GM10266 (cell line): ENCODE measurements around the gene CTNNA3.

Experiments
- DNase-seq: peaks from one replicate; pipeline ENCODE4 v3.0.0; 2012; ENCODE audit errors: extremely low spot score
- CTCF ChIP-seq: IDR thresholded peaks from 2 replicates; pipeline ENCODE4 v1.5.1; 2012; ENCODE audit warnings: mild to moderate bottlenecking, low read depth; ENCODE audit not compliant: control insufficient read depth, insufficient read depth; ENCODE audit errors: missing control alignments

The CTNNA3 gene

GRCh38 chr10:66881814-66882213 is 814.2 kb downstream of the CTNNA3 start:
- no peak for DNase-seq
- no peak for TF ChIP-seq CTCF

- DNase-seq: no peak
- no peak for TF ChIP-seq CTCF
Measured at GRCh38 chr10:66880826-66881225, 815.2 kb downstream of the CTNNA3 start.

- no peak for TF ChIP-seq CTCF
- no peak for DNase-seq
Measured at GRCh38 chr10:66880292-66880691, 815.7 kb downstream of the CTNNA3 start.

- DNase-seq: no peak
- TF ChIP-seq CTCF: no peak
Measured at GRCh38 chr10:66877361-66877760, 818.6 kb downstream of the CTNNA3 start.

GRCh38 chr10:66869635-66870034 is 826.4 kb downstream of the CTNNA3 start:
- no peak for TF ChIP-seq CTCF

GRCh38 chr10:66862687-66863258 is 833.2 kb downstream of the CTNNA3 start:
- no peak for TF ChIP-seq CTCF
- DNase-seq: no peak

More at GRCh38 chr10:66869635-66870034, 826.4 kb downstream of the CTNNA3 start:
- DNase-seq: no peak

- TF ChIP-seq CTCF: no peak
- no peak for DNase-seq
Measured at GRCh38 chr10:66860376-66860945, 835.5 kb downstream of the CTNNA3 start.
